Neural cell (in vitro differentiated cells): ENCODE results near the gene EXOC4.

ENCODE experiments used
- TAF1 ChIP-seq: IDR thresholded peaks from 2 replicates; pipeline ENCODE4 v1.6.1; 2012; ENCODE audit warnings: low read depth
- TF ChIP-seq, protein P1 (sequence below): fragments of 450-650 bp; IDR thresholded peaks from 2 replicates; pipeline ENCODE4 v1.5.1; 2014; ENCODE audit warnings: antibody characterized with exemption, mild to moderate bottlenecking, moderate library complexity; ENCODE audit not compliant: poor library complexity, severe bottlenecking

GRCh38 chr7:133518718-133519117, 265.8 kb downstream of the EXOC4 start:
- TF ChIP-seq, protein P1, sequence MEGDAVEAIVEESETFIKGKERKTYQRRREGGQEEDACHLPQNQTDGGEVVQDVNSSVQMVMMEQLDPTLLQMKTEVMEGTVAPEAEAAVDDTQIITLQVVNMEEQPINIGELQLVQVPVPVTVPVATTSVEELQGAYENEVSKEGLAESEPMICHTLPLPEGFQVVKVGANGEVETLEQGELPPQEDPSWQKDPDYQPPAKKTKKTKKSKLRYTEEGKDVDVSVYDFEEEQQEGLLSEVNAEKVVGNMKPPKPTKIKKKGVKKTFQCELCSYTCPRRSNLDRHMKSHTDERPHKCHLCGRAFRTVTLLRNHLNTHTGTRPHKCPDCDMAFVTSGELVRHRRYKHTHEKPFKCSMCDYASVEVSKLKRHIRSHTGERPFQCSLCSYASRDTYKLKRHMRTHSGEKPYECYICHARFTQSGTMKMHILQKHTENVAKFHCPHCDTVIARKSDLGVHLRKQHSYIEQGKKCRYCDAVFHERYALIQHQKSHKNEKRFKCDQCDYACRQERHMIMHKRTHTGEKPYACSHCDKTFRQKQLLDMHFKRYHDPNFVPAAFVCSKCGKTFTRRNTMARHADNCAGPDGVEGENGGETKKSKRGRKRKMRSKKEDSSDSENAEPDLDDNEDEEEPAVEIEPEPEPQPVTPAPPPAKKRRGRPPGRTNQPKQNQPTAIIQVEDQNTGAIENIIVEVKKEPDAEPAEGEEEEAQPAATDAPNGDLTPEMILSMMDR, result no peak
- TF ChIP-seq TAF1, result no peak
